Astrocyte (in vitro differentiated cells and primary cell): ENCODE data around the gene RAB9B.

Experiments used
- EZH2 ChIP-seq: IDR thresholded peaks from 2 replicates; pipeline ENCODE4 v1.6.1; 2012; ENCODE audit warnings: mild to moderate bottlenecking, low read length, inconsistent platforms; ENCODE audit not compliant: insufficient read depth
- TF ChIP-seq, protein P1 (sequence below): IDR thresholded peaks from 2 replicates; pipeline ENCODE4 v1.5.1; 2011; ENCODE audit warnings: low read depth, mild to moderate bottlenecking, inconsistent platforms, low read length, moderate library complexity; ENCODE audit not compliant: insufficient read depth

DNA sequence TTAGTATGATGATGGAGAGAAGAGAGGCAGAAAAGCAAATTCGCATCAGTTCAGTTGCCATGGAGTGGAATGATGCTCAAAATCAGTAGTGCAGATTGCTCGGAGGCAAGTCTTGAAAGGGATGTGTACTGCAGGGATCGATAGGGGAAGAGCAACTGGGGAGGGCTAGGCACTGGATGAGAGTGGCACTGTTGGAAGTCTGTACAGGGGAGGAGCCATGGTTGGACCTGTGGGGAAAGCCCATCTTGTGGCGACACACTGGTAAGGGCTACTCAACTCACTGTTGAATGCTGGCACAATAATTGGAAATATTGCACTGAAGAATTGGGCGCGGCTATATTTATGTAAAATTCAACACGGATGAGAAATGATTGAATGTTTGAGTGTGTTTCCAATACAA lies 1.2 kb downstream of the RAB9B start:
- TF ChIP-seq, protein P1, sequence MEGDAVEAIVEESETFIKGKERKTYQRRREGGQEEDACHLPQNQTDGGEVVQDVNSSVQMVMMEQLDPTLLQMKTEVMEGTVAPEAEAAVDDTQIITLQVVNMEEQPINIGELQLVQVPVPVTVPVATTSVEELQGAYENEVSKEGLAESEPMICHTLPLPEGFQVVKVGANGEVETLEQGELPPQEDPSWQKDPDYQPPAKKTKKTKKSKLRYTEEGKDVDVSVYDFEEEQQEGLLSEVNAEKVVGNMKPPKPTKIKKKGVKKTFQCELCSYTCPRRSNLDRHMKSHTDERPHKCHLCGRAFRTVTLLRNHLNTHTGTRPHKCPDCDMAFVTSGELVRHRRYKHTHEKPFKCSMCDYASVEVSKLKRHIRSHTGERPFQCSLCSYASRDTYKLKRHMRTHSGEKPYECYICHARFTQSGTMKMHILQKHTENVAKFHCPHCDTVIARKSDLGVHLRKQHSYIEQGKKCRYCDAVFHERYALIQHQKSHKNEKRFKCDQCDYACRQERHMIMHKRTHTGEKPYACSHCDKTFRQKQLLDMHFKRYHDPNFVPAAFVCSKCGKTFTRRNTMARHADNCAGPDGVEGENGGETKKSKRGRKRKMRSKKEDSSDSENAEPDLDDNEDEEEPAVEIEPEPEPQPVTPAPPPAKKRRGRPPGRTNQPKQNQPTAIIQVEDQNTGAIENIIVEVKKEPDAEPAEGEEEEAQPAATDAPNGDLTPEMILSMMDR: no peak
- TF ChIP-seq EZH2: no peak
